ENCODE results near the gene AMDHD2.

- TF ChIP-seq ZNF816 (CRISPR knock-in tag; IDR thresholded peaks at IDR 0.05; ENCODE audit: borderline replicate concordance) (no peak), DZIP1 (CRISPR knock-in tag; IDR thresholded peaks at IDR 0.05) (no peak), CHD4 (IDR thresholded peaks at IDR 0.05; ENCODE audit: borderline replicate concordance, low read length) (no peak), SIN3A (IDR thresholded peaks at IDR 0.05; ENCODE audit: borderline replicate concordance, low read depth, low read length) (no peak), ARID2 (CRISPR knock-in tag; IDR thresholded peaks at IDR 0.05; ENCODE audit: borderline replicate concordance) (no peak), POLR2A (IDR thresholded peaks at IDR 0.05; ENCODE audit: insufficient read depth in 1 of 2, low read depth in 2 of 2, low read length in 2 of 2) (no peak), CHD2 (IDR thresholded peaks at IDR 0.05; ENCODE audit: low read depth, low read length) (no peak), ZNF709 (CRISPR knock-in tag; IDR thresholded peaks at IDR 0.05) (no peak), PHF8 (CRISPR knock-in tag; IDR thresholded peaks at IDR 0.05) (no peak), ZNF609 (CRISPR knock-in tag; IDR thresholded peaks at IDR 0.05; ENCODE audit: borderline replicate concordance) (no peak), ETV6 (CRISPR knock-in tag; conservative IDR thresholded peaks at IDR 0.05) (no peak), E2F1 (CRISPR knock-in tag; IDR thresholded peaks at IDR 0.05) (no peak)
Measured at GRCh38 chr16:2514333-2515179, 5.6 kb upstream of the AMDHD2 start.
